ENCODE results near the gene CLCN3. TPM values are rescaled to one million over a fixed set of nuclear protein-coding genes. Genes with fewer than 3 reads are reported as not detected.

CLCN3 gene
- total RNA-seq, 2 experiments from 2014 or later = 17.8 to 42.0 TPM

GRCh38 chr4:169655401-169655800 is 35.0 kb downstream of the CLCN3 start:
- BruUV-seq (replicated peaks) = no TSS peak
- ChIA-PET POLR2A (interaction anchor here (1.3 kb wide), 1 partner anchor 39 kb away, joined by 3 read pairs; no protein-coding TSS in a partner anchor), CTCF (ENCODE audit: unreplicated experiment) (no interaction called here)
- Histone ChIP-seq H3K9me2 (ENCODE audit: insufficient read depth, low read length) (no peaks in the 10 kb centered on the region), H3K4me3 (ENCODE audit: low read depth, low read length, poor library complexity, severe bottlenecking) (no peak overlapping the region), H3K79me2 (ENCODE audit: insufficient read depth, low read depth, low read length) (peaks cover 89% of the 10 kb centered on the region; the same call in 1 of the 2 replicates), H4K20me1 (ENCODE audit: insufficient read depth, low read length) (no peaks in the 10 kb centered on the region), H3K4me2 (ENCODE audit: low read length) (no peak overlapping the region), H3K4me1 (ENCODE audit: insufficient read depth, low read length, poor library complexity, severe bottlenecking) (peaks cover 25% of the 10 kb centered on the region), H3K9me3 (ENCODE audit: low read length) (peaks cover 12% of the 10 kb centered on the region; the same call in 1 of the 2 replicates), H3K36me3 (ENCODE audit: insufficient read depth, low read length) (peaks cover 40% of the 10 kb centered on the region), H2AFZ (ENCODE audit: low read length) (no peak overlapping the region), H3K27ac (ENCODE audit: low read depth, low read length, poor library complexity, severe bottlenecking) (no peak overlapping the region)
- DNase-seq (ENCODE audit: low spot score) = no peak
- intact Hi-C loops (cut with micrococcal nuclease; ENCODE audit: unreplicated experiment) = no loop called here
- no peak for TF ChIP-seq EZH2phosphoT487 (IDR thresholded peaks at IDR 0.05; ENCODE audit: borderline replicate concordance, low read depth, low read length)
- no peak for TF ChIP-seq CTCF (conservative IDR thresholded peaks at IDR 0.05; ENCODE audit: low read length)

GRCh38 chr4:169657470-169658107 is 37.2 kb downstream of the CLCN3 start:
- Histone ChIP-seq H3K4me3 (ENCODE audit: low read depth, low read length, poor library complexity, severe bottlenecking) (no peak overlapping the region), H3K27ac (ENCODE audit: low read depth, low read length, poor library complexity, severe bottlenecking) (no peak overlapping the region), H2AFZ (ENCODE audit: low read length) (no peak overlapping the region), H3K79me2 (ENCODE audit: insufficient read depth, low read depth, low read length) (peaks cover 89% of the 10 kb centered on the region), H3K36me3 (ENCODE audit: insufficient read depth, low read length) (peaks cover 20% of the 10 kb centered on the region), H3K4me2 (ENCODE audit: low read length) (no peak overlapping the region), H3K9me3 (ENCODE audit: low read length) (peaks cover 5% of the 10 kb centered on the region; the same call in 1 of the 2 replicates), H3K9me2 (ENCODE audit: insufficient read depth, low read length) (no peaks in the 10 kb centered on the region), H4K20me1 (ENCODE audit: insufficient read depth, low read length) (no peaks in the 10 kb centered on the region), H3K4me1 (ENCODE audit: insufficient read depth, low read length, poor library complexity, severe bottlenecking) (peaks cover 26% of the 10 kb centered on the region)
- intact Hi-C loops (cut with micrococcal nuclease; ENCODE audit: unreplicated experiment) = no loop called here
- CTCF ChIA-PET (ENCODE audit: unreplicated experiment) = no interaction called here
- TF ChIP-seq EZH2phosphoT487 (IDR thresholded peaks at IDR 0.05; ENCODE audit: borderline replicate concordance, low read depth, low read length) = no peak
- no peak for TF ChIP-seq CTCF (conservative IDR thresholded peaks at IDR 0.05; ENCODE audit: low read length)
- no peak for DNase-seq (ENCODE audit: low spot score)
- POLR2A ChIA-PET = interaction anchor here (1.8 to 3.9 kb wide), 3 partner anchors 9 to 16 kb away, joined by 5 to 17 read pairs (median 8); no protein-coding TSS in a partner anchor
- no TSS peak for BruUV-seq (replicated peaks)

- TF ChIP-seq CTCF (conservative IDR thresholded peaks at IDR 0.05; ENCODE audit: low read length) = no peak
- TF ChIP-seq EZH2phosphoT487 (IDR thresholded peaks at IDR 0.05; ENCODE audit: borderline replicate concordance, low read depth, low read length) = no peak
- peak overlapping the region; percentile 73; the same call in 1 of the 2 replicates for H3K4me2 ChIP-seq (ENCODE audit: low read length)
- no TSS peak for BruUV-seq (replicated peaks)
- peaks cover 89% of the 10 kb centered on the region for H3K79me2 ChIP-seq (ENCODE audit: insufficient read depth, low read depth, low read length)
- no peaks in the 10 kb centered on the region for H3K9me2 ChIP-seq (ENCODE audit: insufficient read depth, low read length)
- no peak for DNase-seq (ENCODE audit: low spot score)
- intact Hi-C loops (cut with micrococcal nuclease; ENCODE audit: unreplicated experiment) = no loop called here
- CTCF ChIA-PET (ENCODE audit: unreplicated experiment) = no interaction called here
- H3K27ac ChIP-seq (ENCODE audit: low read depth, low read length, poor library complexity, severe bottlenecking) = no peak overlapping the region
- H3K36me3 ChIP-seq (ENCODE audit: insufficient read depth, low read length) = peaks cover 14% of the 10 kb centered on the region
- no peaks in the 10 kb centered on the region for H3K9me3 ChIP-seq (ENCODE audit: low read length)
- peaks cover 24% of the 10 kb centered on the region for H3K4me1 ChIP-seq (ENCODE audit: insufficient read depth, low read length, poor library complexity, severe bottlenecking)
- no peak overlapping the region for H3K4me3 ChIP-seq (ENCODE audit: low read depth, low read length, poor library complexity, severe bottlenecking)
- H2AFZ ChIP-seq (ENCODE audit: low read length) = no peak overlapping the region
- H4K20me1 ChIP-seq (ENCODE audit: insufficient read depth, low read length) = no peaks in the 10 kb centered on the region
- POLR2A ChIA-PET = interaction anchor here (1.2 to 3.9 kb wide), 7 partner anchors 8 to 37 kb away, joined by 3 to 18 read pairs (median 5); no protein-coding TSS in a partner anchor
These were observed 37.8 kb downstream of the CLCN3 start for GRCh38 chr4:169658196-169658595.

All from OCI-LY7 (cell line).